LoVo (cell line): ENCODE results near the gene CYLD.

ENCODE experiments used
- DNase-seq: peaks from one replicate; pipeline ENCODE4 v3.0.0-alpha.2; 2016; ENCODE audit warnings: low spot score

CYLD gene

GRCh38 chr16:50740736-50741135 is 1.1 kb upstream of the CYLD start:
- DNase-seq = no peak

- no peak for DNase-seq
These were observed 583 bp upstream of the CYLD start for GRCh38 chr16:50741225-50741780.

GRCh38 chr16:50742576-50743200 is 802 bp downstream of the CYLD start:
- DNase-seq = no peak

GRCh38 chr16:50743581-50744225 is 1.8 kb downstream of the CYLD start:
- DNase-seq = no peak

GRCh38 chr16:50744881-50745280 is 3.0 kb downstream of the CYLD start:
- no peak for DNase-seq

- DNase-seq = no peak
These were observed 4.1 kb downstream of the CYLD start for GRCh38 chr16:50745940-50746339.

- no peak for DNase-seq
These were observed 5.5 kb downstream of the CYLD start for GRCh38 chr16:50747207-50747956.

GRCh38 chr16:50751528-50751927 is 9.6 kb downstream of the CYLD start:
- DNase-seq = no peak

- no peak for DNase-seq
These were observed 10.8 kb downstream of the CYLD start for GRCh38 chr16:50752471-50753235.

- no peak for DNase-seq
These were observed 14.6 kb downstream of the CYLD start for GRCh38 chr16:50756473-50756872.

GRCh38 chr16:50761267-50761666 is 19.4 kb downstream of the CYLD start:
- DNase-seq = no peak

GRCh38 chr16:50762241-50762640 is 20.4 kb downstream of the CYLD start:
- no peak for DNase-seq

- DNase-seq = no peak
These were observed 21.3 kb downstream of the CYLD start for GRCh38 chr16:50763211-50763610.

- DNase-seq = no peak
These were observed 23.4 kb downstream of the CYLD start for GRCh38 chr16:50765260-50765659.

- no peak for DNase-seq
These were observed 24.0 kb downstream of the CYLD start for GRCh38 chr16:50765861-50766260.

- no peak for DNase-seq
These were observed 25.3 kb downstream of the CYLD start for GRCh38 chr16:50767197-50767596.

GRCh38 chr16:50771366-50771765 is 29.5 kb downstream of the CYLD start:
- DNase-seq = no peak

GRCh38 chr16:50774405-50774804 is 32.5 kb downstream of the CYLD start:
- no peak for DNase-seq

- no peak for DNase-seq
These were observed 33.1 kb downstream of the CYLD start for GRCh38 chr16:50774960-50775359.

GRCh38 chr16:50776037-50776436 is 34.2 kb downstream of the CYLD start:
- no peak for DNase-seq

GRCh38 chr16:50778284-50779163 is 36.6 kb downstream of the CYLD start:
- DNase-seq = no peak
